CD4-positive, alpha-beta T cell treated with Interleukin-2 at 100 ng/mL for 4 hours (primary cell): Measurements from ENCODE around the gene LRRK1.

Experiments used
- DNase-seq: peaks from one replicate; pipeline ENCODE4 v3.0.0-alpha.2; 2020; ENCODE audit warnings: low spot score

LRRK1 gene

GRCh38 chr15:101008158-101009139 is 89.3 kb downstream of the LRRK1 start:
- DNase-seq = peak; percentile 88

DNA sequence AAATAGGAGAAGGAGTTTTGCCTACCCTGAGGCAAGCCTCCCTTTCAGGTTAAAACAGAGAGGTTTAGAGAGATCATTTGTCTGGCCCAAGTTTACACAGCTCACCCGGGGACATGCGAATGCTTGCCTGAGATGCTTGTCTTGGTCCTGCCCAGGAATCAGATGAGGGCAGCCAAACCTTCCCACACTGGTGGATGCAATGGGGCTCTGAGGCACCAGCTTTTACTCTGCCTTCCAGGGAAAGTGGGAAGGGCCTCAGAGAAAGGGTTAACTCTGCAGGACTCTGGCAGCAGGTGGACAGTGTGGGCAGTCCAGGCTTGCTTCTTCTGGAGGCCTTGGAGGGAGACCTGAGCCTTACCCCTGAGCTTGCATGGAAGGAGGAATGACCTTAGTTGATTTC is 90.0 kb downstream of the LRRK1 start:
- DNase-seq = no peak

DNA sequence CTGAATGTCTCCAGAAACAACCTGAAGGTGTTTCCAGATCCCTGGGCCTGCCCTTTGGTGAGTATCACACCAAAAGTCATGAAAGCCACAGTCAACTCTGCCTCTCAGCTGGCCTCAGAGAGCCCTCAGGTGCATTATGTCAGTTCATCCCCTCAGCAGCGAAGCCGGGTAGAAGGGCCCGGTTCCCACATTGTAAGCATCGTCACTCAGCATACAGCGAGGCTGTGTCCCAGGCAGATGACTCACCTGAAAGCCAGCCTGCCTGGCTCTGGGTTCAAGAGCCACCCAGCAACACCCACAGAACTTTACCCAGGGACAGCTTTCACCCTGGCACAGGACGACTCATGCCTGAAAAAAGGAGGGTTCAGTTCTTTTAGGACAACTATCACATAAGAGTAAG is 91.6 kb downstream of the LRRK1 start:
- no peak for DNase-seq

- no peak for DNase-seq
These were observed 93.4 kb downstream of the LRRK1 start for GRCh38 chr15:101012326-101013200.

DNA sequence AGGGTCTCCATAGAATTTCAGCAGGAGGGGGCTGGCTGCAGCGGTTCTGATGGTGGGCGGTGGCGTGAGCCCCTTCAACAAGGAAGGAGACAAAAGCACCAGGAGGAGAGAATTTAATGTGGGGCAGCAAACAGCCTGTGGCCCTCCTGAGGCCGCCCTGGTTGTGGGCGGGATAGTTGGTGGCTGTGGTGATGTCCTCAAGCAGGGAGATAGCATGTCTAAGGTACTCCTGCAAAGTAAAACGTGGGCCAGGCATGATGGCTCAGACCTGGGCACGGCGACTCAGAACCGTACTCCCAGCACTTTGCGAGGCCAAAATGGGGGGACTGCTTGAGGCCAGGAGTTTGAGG is 94.0 kb downstream of the LRRK1 start:
- no peak for DNase-seq

DNA sequence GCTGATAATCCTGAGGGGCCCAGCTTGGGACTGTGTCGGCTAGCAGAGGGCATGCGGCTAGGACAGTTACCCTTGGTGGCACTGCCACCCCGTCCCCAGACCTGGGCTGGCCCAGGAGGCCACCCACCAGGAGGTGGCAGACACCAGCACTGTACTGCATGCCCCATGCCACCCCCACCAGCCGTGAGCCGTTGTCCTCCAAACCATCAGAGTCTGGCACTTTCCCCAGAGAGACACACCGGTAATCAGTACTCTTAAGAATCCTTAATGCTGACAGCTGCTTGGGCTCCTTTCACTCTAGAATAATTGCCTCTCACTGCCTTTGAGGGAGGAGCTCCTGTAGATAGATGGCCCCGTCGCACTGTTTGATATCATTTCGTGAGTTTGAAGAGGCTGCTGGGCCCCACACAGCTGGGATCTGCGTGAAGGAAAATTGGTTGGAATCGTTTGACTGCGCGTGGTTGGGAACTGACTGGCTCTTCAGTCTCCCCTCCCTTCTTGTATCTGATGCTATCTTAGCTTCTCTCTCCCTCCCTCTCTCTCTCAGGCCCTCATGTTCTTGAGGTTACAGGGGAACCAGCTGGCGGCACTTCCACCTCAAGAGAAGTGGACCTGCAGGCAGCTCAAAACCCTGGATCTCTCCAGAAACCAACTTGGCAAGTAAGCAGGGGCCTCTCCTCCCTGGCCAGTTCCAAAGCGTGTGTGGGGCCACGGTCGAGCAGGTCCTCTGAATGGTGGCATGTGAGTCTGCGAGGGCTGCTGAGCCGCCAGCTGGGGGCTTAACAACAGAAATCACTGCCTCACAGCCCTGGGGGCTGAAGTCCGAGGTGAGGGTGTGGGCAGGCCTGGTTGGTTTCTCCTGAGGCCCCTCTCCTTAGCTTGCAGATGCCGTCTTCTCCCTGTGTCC is 94.9 kb downstream of the LRRK1 start:
- no peak for DNase-seq

DNA sequence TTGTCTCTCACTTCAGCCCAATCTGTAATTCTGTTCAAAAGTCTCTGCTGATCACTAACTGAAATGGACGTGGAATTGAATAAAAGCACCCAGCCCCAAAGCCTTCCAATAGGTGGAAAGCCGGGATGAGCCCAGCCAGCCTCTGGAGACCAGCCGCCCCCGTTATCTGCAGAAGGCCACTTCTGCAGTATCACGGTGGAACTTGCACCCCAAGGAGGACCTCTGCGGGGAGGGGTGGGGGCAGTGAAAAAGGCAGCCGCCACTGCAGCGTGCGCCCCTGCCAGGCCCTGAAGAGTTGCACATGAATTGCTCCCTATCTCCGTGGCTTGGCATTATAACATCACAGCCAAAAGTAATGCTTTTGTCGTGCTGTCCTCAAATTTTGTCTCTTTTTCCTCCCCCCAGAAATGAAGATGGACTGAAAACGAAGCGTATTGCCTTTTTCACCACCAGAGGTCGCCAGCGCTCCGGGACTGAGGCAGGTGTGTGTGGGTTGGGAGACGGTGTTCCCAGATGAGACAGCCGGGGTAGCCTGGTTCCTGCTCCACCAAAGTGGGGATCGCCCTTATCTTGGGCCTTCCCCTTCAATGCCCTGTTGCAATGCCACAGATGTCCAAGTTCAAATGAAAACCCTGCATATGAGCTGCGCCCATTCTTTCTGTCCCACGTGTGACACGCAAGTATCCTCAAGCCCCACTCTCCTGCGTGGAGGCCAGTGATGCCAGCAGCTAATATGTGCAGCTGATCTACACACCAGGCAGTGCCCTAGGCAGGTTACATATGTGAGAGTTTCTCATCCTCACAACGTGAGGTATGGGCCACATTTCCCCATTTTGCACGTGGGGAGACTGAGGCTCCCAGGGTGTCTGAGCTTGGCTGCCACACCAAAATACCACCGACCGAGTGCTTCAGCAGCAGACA is 96.0 kb downstream of the LRRK1 start:
- DNase-seq = peak; percentile 65

- DNase-seq = no peak
These were observed 97.4 kb downstream of the LRRK1 start for GRCh38 chr15:101016581-101016980.

- no peak for DNase-seq
These were observed 98.1 kb downstream of the LRRK1 start for GRCh38 chr15:101017093-101017754.

DNA sequence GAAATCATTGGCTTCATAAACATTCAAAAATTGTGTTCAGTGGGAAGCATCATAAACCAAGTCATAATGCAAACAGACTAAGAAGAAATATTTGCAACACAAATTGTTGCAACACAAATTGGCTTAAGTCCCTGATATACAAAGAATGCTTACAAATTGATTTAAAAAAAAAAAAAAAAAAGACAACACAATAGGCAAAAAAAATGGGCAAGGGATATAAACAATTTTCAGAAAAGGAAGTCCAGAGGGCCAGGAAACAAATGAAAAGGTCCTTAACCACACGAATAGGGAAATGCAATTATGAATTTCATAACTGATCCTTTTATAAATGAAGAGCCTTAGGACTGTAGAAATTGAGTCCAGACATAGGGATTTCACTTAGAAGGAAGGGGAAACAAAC is 98.9 kb downstream of the LRRK1 start:
- no peak for DNase-seq

- DNase-seq = no peak
These were observed 99.3 kb downstream of the LRRK1 start for GRCh38 chr15:101018450-101018849.

DNA sequence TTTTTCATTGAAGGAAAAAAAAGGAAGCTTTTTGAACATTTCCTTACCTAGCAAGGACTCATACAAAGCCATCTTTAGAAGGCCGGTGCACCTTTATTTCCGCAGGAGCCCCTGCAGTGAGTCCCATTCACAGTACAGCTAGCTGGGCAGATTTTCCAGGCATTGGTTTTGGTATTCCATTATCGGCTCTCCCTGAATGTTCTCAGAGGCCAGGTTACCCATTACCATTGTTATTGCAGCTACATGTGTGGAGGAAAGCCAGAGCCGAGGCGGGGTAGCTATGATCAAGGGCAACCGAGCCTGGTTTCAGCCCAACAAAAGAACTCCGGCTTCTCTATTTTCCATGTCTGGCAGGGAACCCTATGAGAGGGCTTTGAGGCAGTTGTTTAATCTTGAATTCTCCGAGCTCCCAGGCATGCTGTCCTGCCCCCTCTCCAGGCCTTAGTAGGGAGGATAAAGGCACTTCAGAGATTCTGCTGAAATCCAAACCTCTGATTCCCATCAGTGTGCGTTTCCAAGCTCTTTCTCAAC is 100.3 kb downstream of the LRRK1 start:
- no peak for DNase-seq

GRCh38 chr15:101020451-101020850 is 101.3 kb downstream of the LRRK1 start:
- DNase-seq = no peak

DNA sequence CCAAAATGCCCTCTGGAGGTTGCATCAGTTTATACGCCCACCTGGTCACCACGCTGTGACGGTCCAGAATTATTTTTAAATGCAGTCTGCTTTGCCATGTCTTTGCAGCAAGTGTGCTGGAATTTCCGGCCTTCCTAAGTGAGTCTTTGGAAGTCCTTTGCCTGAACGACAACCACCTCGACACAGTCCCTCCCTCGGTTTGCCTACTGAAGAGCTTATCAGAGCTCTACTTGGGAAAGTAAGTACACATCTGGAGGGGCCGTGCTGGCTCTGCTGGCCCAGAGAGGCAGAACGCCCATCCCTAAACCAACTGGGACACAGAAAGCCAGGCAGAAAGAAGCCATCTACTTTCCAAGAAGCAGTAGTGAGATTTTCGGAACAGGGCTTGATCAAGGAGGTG is 101.8 kb downstream of the LRRK1 start:
- DNase-seq = no peak

DNA sequence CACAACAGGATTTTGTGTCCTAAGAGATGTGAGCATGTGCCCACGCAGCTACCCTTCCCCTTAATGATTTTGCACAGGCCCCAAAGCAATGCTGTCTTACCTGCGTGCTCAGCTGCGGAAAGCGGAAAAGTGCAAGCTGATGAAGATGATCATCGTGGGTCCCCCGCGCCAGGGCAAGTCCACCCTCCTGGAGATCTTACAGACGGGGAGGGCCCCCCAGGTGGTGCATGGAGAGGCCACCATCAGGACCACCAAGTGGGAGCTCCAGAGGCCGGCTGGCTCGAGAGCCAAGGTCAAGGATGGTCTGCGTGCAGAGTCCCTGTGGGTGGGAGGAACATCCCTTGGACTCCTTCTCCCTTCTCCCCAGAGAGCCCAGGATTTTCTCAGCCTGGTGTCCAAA is 103.1 kb downstream of the LRRK1 start:
- DNase-seq = no peak

- no peak for DNase-seq
These were observed 103.7 kb downstream of the LRRK1 start for GRCh38 chr15:101022876-101023275.

DNA sequence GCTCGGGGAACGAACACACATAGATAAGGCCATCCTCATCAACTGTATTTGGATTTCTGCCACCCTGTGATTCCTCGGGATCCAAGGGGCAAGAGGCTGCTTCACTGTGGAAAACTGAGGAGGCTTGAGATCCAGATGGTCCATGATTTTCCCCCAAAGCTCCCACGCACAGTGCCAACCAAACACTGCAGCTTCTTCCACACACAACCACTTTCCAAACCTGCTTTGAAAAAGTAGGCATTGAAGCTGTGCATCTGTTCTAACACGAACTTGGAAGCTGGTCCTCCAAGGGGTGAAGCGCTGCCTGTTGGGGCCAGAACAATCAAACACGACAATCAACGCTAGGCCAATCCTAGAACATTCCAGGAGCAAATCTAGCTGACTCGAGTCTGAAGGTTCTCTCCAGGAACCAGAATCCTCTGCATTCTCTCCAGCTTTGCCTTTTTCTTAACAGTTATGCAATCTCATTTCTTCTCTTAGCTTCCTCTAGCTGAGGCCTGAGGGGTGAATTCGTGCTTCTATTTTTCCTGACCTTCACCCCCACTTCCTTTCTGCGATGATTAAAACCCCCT is 104.4 kb downstream of the LRRK1 start:
- DNase-seq = no peak

DNA sequence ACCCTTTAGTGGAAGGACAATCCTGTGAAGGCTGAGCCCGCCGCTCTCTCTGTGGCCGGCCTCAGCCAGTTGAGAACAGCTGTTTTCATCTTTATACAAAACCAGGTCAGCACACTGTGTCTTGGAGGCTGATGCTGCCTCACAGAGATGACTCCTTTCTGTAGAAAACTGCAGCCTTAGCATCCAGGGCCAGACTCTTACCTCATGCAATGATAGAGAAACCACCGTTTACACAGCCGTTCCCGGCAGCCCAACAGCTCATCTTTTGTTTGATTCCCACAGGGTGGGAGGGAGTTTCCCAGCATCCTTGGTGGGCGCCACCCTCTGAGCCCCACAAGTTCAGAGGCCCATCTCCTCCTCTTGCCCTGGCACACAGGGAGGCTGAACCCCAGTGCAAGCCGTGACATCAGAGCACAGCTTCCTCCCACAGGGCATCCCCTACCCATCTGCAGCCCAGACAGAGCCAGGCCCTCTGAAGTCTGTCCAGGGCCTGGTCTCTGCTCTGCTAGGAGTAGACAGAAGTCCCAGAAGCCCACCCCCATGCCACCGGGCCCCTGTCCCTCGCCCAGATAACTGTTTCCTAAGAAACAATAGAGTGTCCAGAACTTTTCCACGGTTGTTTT is 105.0 kb downstream of the LRRK1 start:
- no peak for DNase-seq
